Activated T-helper 1 cell treated with anti-CD3 and anti-CD28 coated beads, Interleukin-12 subunit alpha, Interleukin-12 subunit beta, Interleukin-2, Interleukin-4 antibody, amounts not matched to agents 30 ng/mL and 10 ng/mL and 1 ng/mL, durations not matched to agents 14 hours and 24 hours and 36 hours (primary cell): ENCODE measurements around the gene OTUD6A. TPM values are rescaled to one million over a fixed set of nuclear protein-coding genes. Genes with fewer than 3 reads are reported as not detected.

Experiments used
- DNase-seq: peaks from one replicate; pipeline ENCODE4 v3.0.0; 2021; ENCODE audit warnings: low spot score
- H3K27ac Mint-ChIP-seq: one replicate; pipeline ENCODE4 v1.8.0; 2021; ENCODE audit warnings: mild to moderate bottlenecking, mixed read lengths
- H3K27me3 Mint-ChIP-seq: one replicate; pipeline ENCODE4 v1.8.0; 2022; ENCODE audit warnings: mild to moderate bottlenecking, moderate library complexity, mixed read lengths; ENCODE audit not compliant: insufficient read depth
- H3K36me3 Mint-ChIP-seq: one replicate; pipeline ENCODE4 v1.8.0; 2021; ENCODE audit warnings: low read depth, mixed read lengths
- H3K4me1 Mint-ChIP-seq: one replicate; pipeline ENCODE4 v1.8.0; 2021; ENCODE audit warnings: low read depth, mixed read lengths
- H3K4me3 Mint-ChIP-seq: one replicate; pipeline ENCODE4 v1.8.0; 2021; ENCODE audit warnings: mild to moderate bottlenecking, moderate library complexity, mixed read lengths
- H3K9me3 Mint-ChIP-seq: one replicate; pipeline ENCODE4 v1.8.0; 2021; ENCODE audit warnings: mixed read lengths
- intact Hi-C: fragments of 100-400 bp; cut with micrococcal nuclease; formaldehyde crosslinking; loops from one replicate; pipeline ENCODE4 v1.15.1; 2024
- total RNA-seq: library from RNA; stranded (reverse); gene quantifications from 2 replicates; pipeline ENCODE4 v1.2.3, GENCODE V29; 2022

The OTUD6A gene
- total RNA-seq, 1 donor from 2014 or later: not detected

GRCh38 chrX:70054391-70054790, 7.9 kb upstream of the OTUD6A start:
- intact Hi-C loops: no loop called here
- H3K27me3 Mint-ChIP-seq: peaks cover 3% of the 10 kb centered on the region

GRCh38 chrX:70062961-70063550, 799 bp downstream of the OTUD6A start:
- intact Hi-C loops: no loop called here
- Mint-ChIP-seq H3K27me3 (peaks cover 4% of the 10 kb centered on the region), H3K4me1 (no peaks in the 10 kb centered on the region), H3K4me3 (no peak overlapping the region), H3K36me3 (no peaks in the 10 kb centered on the region), H3K27ac (no peak overlapping the region), H3K9me3 (no peaks in the 10 kb centered on the region)
- DNase-seq: no peak

More at GRCh38 chrX:70054391-70054790, 7.9 kb upstream of the OTUD6A start:
- DNase-seq: no peak
- Mint-ChIP-seq H3K9me3 (no peaks in the 10 kb centered on the region), H3K27ac (no peak overlapping the region), H3K36me3 (no peaks in the 10 kb centered on the region), H3K4me3 (no peak overlapping the region), H3K4me1 (no peaks in the 10 kb centered on the region)

GRCh38 chrX:70066646-70067045, 4.4 kb downstream of the OTUD6A start:
- Mint-ChIP-seq H3K4me1 (no peaks in the 10 kb centered on the region), H3K27ac (no peak overlapping the region), H3K27me3 (peaks cover 4% of the 10 kb centered on the region), H3K9me3 (no peaks in the 10 kb centered on the region), H3K36me3 (no peaks in the 10 kb centered on the region), H3K4me3 (no peak overlapping the region)
- DNase-seq: no peak
- intact Hi-C loops: no loop called here

GRCh38 chrX:70079297-70079696, 17.0 kb downstream of the OTUD6A start:
- H3K4me1 Mint-ChIP-seq: no peaks in the 10 kb centered on the region
- H3K27me3 Mint-ChIP-seq: no peaks in the 10 kb centered on the region
- no peaks in the 10 kb centered on the region for H3K9me3 Mint-ChIP-seq
- intact Hi-C loops: no loop called here
- H3K27ac Mint-ChIP-seq: no peak overlapping the region
- no peak overlapping the region for H3K4me3 Mint-ChIP-seq
- no peak for DNase-seq
- no peaks in the 10 kb centered on the region for H3K36me3 Mint-ChIP-seq

- H3K36me3 Mint-ChIP-seq: no peaks in the 10 kb centered on the region
- H3K4me1 Mint-ChIP-seq: no peaks in the 10 kb centered on the region
- H3K27me3 Mint-ChIP-seq: no peaks in the 10 kb centered on the region
- no peak overlapping the region for H3K4me3 Mint-ChIP-seq
- no peak overlapping the region for H3K27ac Mint-ChIP-seq
- DNase-seq: no peak
- no peaks in the 10 kb centered on the region for H3K9me3 Mint-ChIP-seq
- intact Hi-C loops: no loop called here
Measured at GRCh38 chrX:70079870-70080269, 17.6 kb downstream of the OTUD6A start.

GRCh38 chrX:70082723-70083122, 20.5 kb downstream of the OTUD6A start:
- Mint-ChIP-seq H3K36me3 (no peaks in the 10 kb centered on the region), H3K27ac (no peak overlapping the region), H3K4me3 (no peak overlapping the region), H3K27me3 (no peaks in the 10 kb centered on the region), H3K4me1 (no peaks in the 10 kb centered on the region), H3K9me3 (no peaks in the 10 kb centered on the region)
- intact Hi-C loops: no loop called here
- no peak for DNase-seq

GRCh38 chrX:70084592-70085240, 22.5 kb downstream of the OTUD6A start:
- Mint-ChIP-seq H3K36me3 (no peaks in the 10 kb centered on the region), H3K27ac (no peak overlapping the region), H3K4me3 (no peak overlapping the region), H3K9me3 (no peaks in the 10 kb centered on the region), H3K4me1 (no peaks in the 10 kb centered on the region), H3K27me3 (no peaks in the 10 kb centered on the region)
- DNase-seq: no peak
- intact Hi-C loops: no loop called here

GRCh38 chrX:70087857-70088630, 25.8 kb downstream of the OTUD6A start:
- intact Hi-C loops: no loop called here
- Mint-ChIP-seq H3K36me3 (no peaks in the 10 kb centered on the region), H3K4me1 (no peaks in the 10 kb centered on the region), H3K27ac (no peak overlapping the region), H3K4me3 (no peak overlapping the region), H3K27me3 (no peaks in the 10 kb centered on the region), H3K9me3 (no peaks in the 10 kb centered on the region)
- no peak for DNase-seq

GRCh38 chrX:70088751-70089150, 26.5 kb downstream of the OTUD6A start:
- no peak overlapping the region for H3K4me3 Mint-ChIP-seq
- H3K9me3 Mint-ChIP-seq: no peaks in the 10 kb centered on the region
- H3K4me1 Mint-ChIP-seq: no peaks in the 10 kb centered on the region
- no peaks in the 10 kb centered on the region for H3K27me3 Mint-ChIP-seq
- DNase-seq: no peak
- no peaks in the 10 kb centered on the region for H3K36me3 Mint-ChIP-seq
- H3K27ac Mint-ChIP-seq: no peak overlapping the region
- intact Hi-C loops: no loop called here

GRCh38 chrX:70089604-70090297, 27.5 kb downstream of the OTUD6A start:
- no peaks in the 10 kb centered on the region for H3K27me3 Mint-ChIP-seq
- H3K36me3 Mint-ChIP-seq: no peaks in the 10 kb centered on the region
- intact Hi-C loops: no loop called here
- no peaks in the 10 kb centered on the region for H3K4me1 Mint-ChIP-seq
- H3K9me3 Mint-ChIP-seq: no peaks in the 10 kb centered on the region
- DNase-seq: no peak
- H3K27ac Mint-ChIP-seq: no peak overlapping the region
- H3K4me3 Mint-ChIP-seq: no peak overlapping the region

GRCh38 chrX:70092247-70092646, 30.0 kb downstream of the OTUD6A start:
- intact Hi-C loops: no loop called here
- DNase-seq: no peak
- Mint-ChIP-seq H3K4me1 (peaks cover 4% of the 10 kb centered on the region), H3K9me3 (no peaks in the 10 kb centered on the region), H3K27ac (no peak overlapping the region), H3K4me3 (no peak overlapping the region), H3K36me3 (no peaks in the 10 kb centered on the region), H3K27me3 (no peaks in the 10 kb centered on the region)

GRCh38 chrX:70096052-70096451, 33.8 kb downstream of the OTUD6A start:
- H3K4me1 Mint-ChIP-seq: peaks cover 4% of the 10 kb centered on the region
- no peak for DNase-seq
- no peak overlapping the region for H3K4me3 Mint-ChIP-seq
- H3K27me3 Mint-ChIP-seq: peaks cover 7% of the 10 kb centered on the region
- H3K27ac Mint-ChIP-seq: no peak overlapping the region
- H3K9me3 Mint-ChIP-seq: no peaks in the 10 kb centered on the region
- H3K36me3 Mint-ChIP-seq: no peaks in the 10 kb centered on the region
- intact Hi-C loops: loop anchor here (5.0 kb wide), 4 partner anchors 64 to 674 kb away; no protein-coding TSS in a partner anchor

- Mint-ChIP-seq H3K4me3 (no peak overlapping the region), H3K36me3 (no peaks in the 10 kb centered on the region), H3K9me3 (no peaks in the 10 kb centered on the region), H3K27me3 (no peaks in the 10 kb centered on the region), H3K27ac (no peak overlapping the region), H3K4me1 (no peaks in the 10 kb centered on the region)
- intact Hi-C loops: no loop called here
- DNase-seq: no peak
Measured at GRCh38 chrX:70105229-70105628, 43.0 kb downstream of the OTUD6A start.
